Mammary epithelial cell (primary cell): ENCODE results near the gene DNAH14.
"Not testable (repeated sequence)": the region's sequence is repeated elsewhere in the genome, so short reads cannot be mapped to it uniquely, and the experiment has no call there.

Experiments
- EZH2 ChIP-seq: IDR thresholded peaks from 2 replicates; pipeline ENCODE4 v1.6.1; 2012; ENCODE audit warnings: low read length, inconsistent platforms, borderline replicate concordance
- TF ChIP-seq, protein P1 (sequence below), 2 donors: IDR thresholded peaks in 1 of 2; conservative IDR thresholded peaks in 1 of 2; 2 replicates each; pipeline ENCODE4 v1.5.1; 2011 to 2012; ENCODE audit warnings: inconsistent platforms in 2 of 2, low read length in 2 of 2, mild to moderate bottlenecking in 2 of 2, control low read depth in 1 of 2, low read depth in 1 of 2; ENCODE audit not compliant: insufficient read depth in 1 of 2; ENCODE audit errors: extremely low read depth in 1 of 2

DNA sequence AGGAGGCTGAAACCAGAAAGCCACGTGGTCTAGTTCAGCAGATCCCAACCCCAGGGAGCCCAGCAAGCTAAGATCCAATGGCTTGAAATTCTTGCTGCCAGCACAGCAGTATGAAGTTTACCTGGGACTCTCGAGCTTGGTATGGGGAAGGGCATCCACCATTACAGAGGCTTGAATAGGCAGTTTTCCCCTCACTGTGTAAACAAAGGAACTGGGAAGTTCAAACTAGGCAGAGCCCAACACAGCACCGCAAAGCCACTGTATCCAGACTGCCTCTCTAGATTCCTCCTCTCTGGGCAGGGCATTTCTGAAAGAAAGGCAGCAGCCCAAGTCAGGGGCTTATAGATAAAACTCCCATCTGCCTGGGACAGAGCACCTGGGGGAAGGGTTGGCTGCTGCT is 280.7 kb downstream of the DNAH14 start:
- TF ChIP-seq, protein P1, sequence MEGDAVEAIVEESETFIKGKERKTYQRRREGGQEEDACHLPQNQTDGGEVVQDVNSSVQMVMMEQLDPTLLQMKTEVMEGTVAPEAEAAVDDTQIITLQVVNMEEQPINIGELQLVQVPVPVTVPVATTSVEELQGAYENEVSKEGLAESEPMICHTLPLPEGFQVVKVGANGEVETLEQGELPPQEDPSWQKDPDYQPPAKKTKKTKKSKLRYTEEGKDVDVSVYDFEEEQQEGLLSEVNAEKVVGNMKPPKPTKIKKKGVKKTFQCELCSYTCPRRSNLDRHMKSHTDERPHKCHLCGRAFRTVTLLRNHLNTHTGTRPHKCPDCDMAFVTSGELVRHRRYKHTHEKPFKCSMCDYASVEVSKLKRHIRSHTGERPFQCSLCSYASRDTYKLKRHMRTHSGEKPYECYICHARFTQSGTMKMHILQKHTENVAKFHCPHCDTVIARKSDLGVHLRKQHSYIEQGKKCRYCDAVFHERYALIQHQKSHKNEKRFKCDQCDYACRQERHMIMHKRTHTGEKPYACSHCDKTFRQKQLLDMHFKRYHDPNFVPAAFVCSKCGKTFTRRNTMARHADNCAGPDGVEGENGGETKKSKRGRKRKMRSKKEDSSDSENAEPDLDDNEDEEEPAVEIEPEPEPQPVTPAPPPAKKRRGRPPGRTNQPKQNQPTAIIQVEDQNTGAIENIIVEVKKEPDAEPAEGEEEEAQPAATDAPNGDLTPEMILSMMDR (conservative IDR thresholded peaks at IDR 0.05 in 1 of 2, IDR thresholded peaks at IDR 0.05 in 1 of 2; ENCODE audit: extremely low read depth in 1 of 2, insufficient read depth in 1 of 2, low read depth in 1 of 2, low read length in 2 of 2) = not testable (repeated sequence)
- TF ChIP-seq EZH2 = not testable (repeated sequence)
